Endothelial cell (in vitro differentiated cells): ENCODE data around the gene UBAC1. TPM values are rescaled to one million over a fixed set of nuclear protein-coding genes. Genes with fewer than 3 reads are reported as not detected.
A peak's percentile ranks its signal among the peaks of the same experiment; 100 is the strongest.

Experiments
- DNase-seq: peaks from one replicate; pipeline ENCODE4 v3.0.0; 2021; ENCODE audit warnings: low spot score
- H3K27ac Mint-ChIP-seq: one replicate; pipeline ENCODE4 v1.8.0; 2021; ENCODE audit warnings: mixed read lengths, inconsistent platforms; ENCODE audit not compliant: unreplicated experiment
- H3K27me3 Mint-ChIP-seq: one replicate; pipeline ENCODE4 v1.8.0; 2021; ENCODE audit warnings: mild to moderate bottlenecking, moderate library complexity, mixed read lengths, inconsistent platforms; ENCODE audit not compliant: unreplicated experiment
- H3K36me3 Mint-ChIP-seq: one replicate; pipeline ENCODE4 v1.8.0; 2021; ENCODE audit warnings: mild to moderate bottlenecking, low read depth, mixed read lengths, inconsistent platforms; ENCODE audit not compliant: unreplicated experiment
- H3K4me1 Mint-ChIP-seq: one replicate; pipeline ENCODE4 v1.8.0; 2021; ENCODE audit warnings: mild to moderate bottlenecking, mixed read lengths, inconsistent platforms; ENCODE audit not compliant: unreplicated experiment
- H3K4me3 Mint-ChIP-seq: one replicate; pipeline ENCODE4 v1.8.0; 2021; ENCODE audit warnings: mild to moderate bottlenecking, mixed read lengths, inconsistent platforms; ENCODE audit not compliant: unreplicated experiment
- H3K9me3 Mint-ChIP-seq: one replicate; pipeline ENCODE4 v1.8.0; 2021; ENCODE audit warnings: mixed read lengths, inconsistent platforms; ENCODE audit not compliant: unreplicated experiment
- CTCF ChIP-seq: fragments of 200-600 bp; sonication (generic); IDR thresholded peaks from one replicate; pipeline ENCODE4 v1.5.0; 2021; ENCODE audit warnings: antibody characterized with exemption; ENCODE audit not compliant: unreplicated experiment
- long read RNA-seq: library from polyadenylated mRNA; unstranded; transcript quantifications from one replicate; pipeline ENCODE4 v2.0.0, GENCODE V29; 2020; ENCODE audit not compliant: unreplicated experiment
- total RNA-seq: library from RNA; stranded (reverse); fragmentation: NEBNext Ultra II Directional; extraction: Animal tissue kit (Norgen Biotek cat#: 25700); gene quantifications from one replicate; pipeline ENCODE4 v1.2.1, GENCODE V29; 2021; ENCODE audit not compliant: unreplicated experiment

The UBAC1 gene
- total RNA-seq, result 46.8 TPM
- long read RNA-seq, transcript UBAC1-201 (10 exons, 1,867 nt), result major isoform, 6 of 11 reads
- long read RNA-seq, partial matches to known transcripts, result 2 of 11 reads
- long read RNA-seq, other reads (novel, unspliced or antisense), result 3 of 11 reads

- DNase-seq, result peak; percentile 97
These were observed at the start of gene UBAC1 for GRCh38 chr9:135961277-135961715. Gene UBAC1, minus strand, starts transcription at chr9:135961373. Its CDS starts 211 bp downstream, at chr9:135961162.

GRCh38 chr9:136010615-136011361 is 49.6 kb upstream of the UBAC1 start:
- Mint-ChIP-seq H3K9me3 (no peaks in the 10 kb centered on the region), H3K36me3 (no peaks in the 10 kb centered on the region), H3K4me1 (peaks cover 36% of the 10 kb centered on the region), H3K27ac (peak overlapping the region; percentile 78), H3K27me3 (peaks cover 8% of the 10 kb centered on the region), H3K4me3 (no peak overlapping the region)
- TF ChIP-seq CTCF, result no peak
- DNase-seq, result peak; percentile 72

More at GRCh38 chr9:135961277-135961715, at the start of gene UBAC1:
- no peaks in the 10 kb centered on the region for H3K27me3 Mint-ChIP-seq
- H3K4me1 Mint-ChIP-seq, result peaks cover 12% of the 10 kb centered on the region
- H3K4me3 Mint-ChIP-seq, result peak within 1 kb of the TSS; percentile 92
- H3K9me3 Mint-ChIP-seq, result no peaks in the 10 kb centered on the region
- H3K27ac Mint-ChIP-seq, result peak within 1 kb of the TSS; percentile 59
- peak; percentile 20 for TF ChIP-seq CTCF
- H3K36me3 Mint-ChIP-seq, result no peaks in the 10 kb centered on the region

GRCh38 chr9:136010176-136010575 is 49.0 kb upstream of the UBAC1 start:
- Mint-ChIP-seq H3K36me3 (no peaks in the 10 kb centered on the region), H3K27ac (peak overlapping the region; percentile 78), H3K4me1 (peaks cover 36% of the 10 kb centered on the region), H3K4me3 (no peak overlapping the region), H3K9me3 (no peaks in the 10 kb centered on the region), H3K27me3 (peaks cover 8% of the 10 kb centered on the region)
- no peak for TF ChIP-seq CTCF
- DNase-seq, result no peak

- peaks cover 36% of the 10 kb centered on the region for H3K4me1 Mint-ChIP-seq
- DNase-seq, result no peak
- H3K4me3 Mint-ChIP-seq, result no peak overlapping the region
- TF ChIP-seq CTCF, result no peak
- H3K36me3 Mint-ChIP-seq, result no peaks in the 10 kb centered on the region
- H3K27me3 Mint-ChIP-seq, result peaks cover 8% of the 10 kb centered on the region
- H3K27ac Mint-ChIP-seq, result no peak overlapping the region
- no peaks in the 10 kb centered on the region for H3K9me3 Mint-ChIP-seq
These were observed 48.3 kb upstream of the UBAC1 start for GRCh38 chr9:136009516-136009915.

- peaks cover 8% of the 10 kb centered on the region for H3K27me3 Mint-ChIP-seq
- no peak overlapping the region for H3K4me3 Mint-ChIP-seq
- no peak for DNase-seq
- no peaks in the 10 kb centered on the region for H3K36me3 Mint-ChIP-seq
- H3K27ac Mint-ChIP-seq, result no peak overlapping the region
- no peaks in the 10 kb centered on the region for H3K9me3 Mint-ChIP-seq
- peaks cover 36% of the 10 kb centered on the region for H3K4me1 Mint-ChIP-seq
- TF ChIP-seq CTCF, result no peak
These were observed 47.5 kb upstream of the UBAC1 start for GRCh38 chr9:136008693-136008997.
